Panc1 (cell line): Measurements from ENCODE around the gene HYPK. TPM values are rescaled to one million over a fixed set of nuclear protein-coding genes. Genes with fewer than 3 reads are reported as not detected.

ENCODE experiments used
- ATAC-seq: fragments of 200-7000 bp; cut with Tn5 transposase; 2 replicates; pipeline ENCODE4 v1.9.1; 2020; ENCODE audit warnings: mild to moderate bottlenecking, moderate library complexity
- BruUV-seq: library from RNA; stranded (reverse); fragments of 400-500 nt; replicated peaks from 2 replicates; lab custom pipeline; 2021; lab: Mats Ljungman, UMichigan
- CTCF ChIA-PET: fragments of 300-600 bp; sonication (Branson Sonifier 250); formaldehyde crosslinking; loops from one replicate; lab custom pipeline; 2022; ENCODE audit warnings: antibody characterized with exemption; lab: Charles Lee
- POLR2A ChIA-PET: fragments of 300-600 bp; sonication (Branson Sonifier 250); formaldehyde crosslinking; loops from one replicate; lab custom pipeline; 2022; ENCODE audit warnings: antibody characterized with exemption; lab: Charles Lee
- DNase-seq: peaks from one replicate; pipeline ENCODE4 v3.0.0-alpha.2; 2010; ENCODE audit warnings: low read depth, low spot score
- H3K27ac ChIP-seq: 2 replicates; pipeline ENCODE4 v1.5.1; 2011; ENCODE audit warnings: mild to moderate bottlenecking, low read length, inconsistent platforms
- H3K27me3 ChIP-seq: fragments of 200-500 bp; sonication (Bioruptor generic); 2 replicates; pipeline ENCODE4 v1.6.0; 2014; ENCODE audit warnings: low read length, inconsistent platforms; ENCODE audit not compliant: control insufficient read depth, insufficient read depth
- H3K36me3 ChIP-seq: fragments of 200-500 bp; sonication (Bioruptor generic); 2 replicates; pipeline ENCODE4 v1.5.1; 2014; ENCODE audit warnings: inconsistent platforms, mild to moderate bottlenecking, low read length, moderate library complexity; ENCODE audit not compliant: control insufficient read depth, insufficient read depth
- H3K4me1 ChIP-seq: 2 replicates; pipeline ENCODE4 v1.5.1; 2011; ENCODE audit warnings: inconsistent platforms, mild to moderate bottlenecking, low read length, moderate library complexity; ENCODE audit not compliant: control insufficient read depth, insufficient read depth
- H3K4me3 ChIP-seq, 2 experiments: 2 replicates each; pipeline ENCODE4 v1.5.1; 2011 to 2012; ENCODE audit warnings: low read depth in 2 of 2, low read length in 2 of 2, mild to moderate bottlenecking in 2 of 2, inconsistent platforms in 1 of 2, moderate library complexity in 1 of 2
- H3K9me3 ChIP-seq: fragments of 200-500 bp; sonication (Bioruptor generic); 2 replicates; pipeline ENCODE4 v1.5.1; 2014; ENCODE audit warnings: low read depth, mild to moderate bottlenecking, inconsistent platforms, low read length, moderate library complexity; ENCODE audit not compliant: control insufficient read depth, insufficient read depth
- POLR2AphosphoS5 ChIP-seq: IDR thresholded peaks from 2 replicates; pipeline ENCODE4 v1.6.1; 2012; ENCODE audit warnings: mild to moderate bottlenecking, low read depth, low read length, moderate library complexity
- SIN3A ChIP-seq: IDR thresholded peaks from 2 replicates; pipeline ENCODE4 v1.6.1; 2012; ENCODE audit warnings: low read depth, mild to moderate bottlenecking, low read length, moderate library complexity, borderline replicate concordance; ENCODE audit not compliant: insufficient read depth
- TCF7L2 ChIP-seq: IDR thresholded peaks from 2 replicates; pipeline ENCODE4 v1.6.1; 2011; ENCODE audit warnings: mild to moderate bottlenecking, low read depth, low read length, inconsistent platforms
- in situ Hi-C: cut with HindIII; loops from 2 replicates; pipeline ENCODE4 v1.10.0; 2016; ENCODE audit warnings: low sequenced_read_pairs, low pct_unique_long_range_greater_than_20kb
- intact Hi-C: fragments of 100-400 bp; cut with micrococcal nuclease; formaldehyde crosslinking; loops from one replicate; pipeline ENCODE4 v1.10.0; 2022; ENCODE audit not compliant: unreplicated experiment
- total RNA-seq: library from RNA; stranded (reverse); gene quantifications from one replicate; pipeline ENCODE4 v1.2.1, GENCODE V29; 2021; ENCODE audit not compliant: unreplicated experiment
- TF ChIP-seq, protein P1 (sequence below): fragments of 450-650 bp; IDR thresholded peaks from 2 replicates; pipeline ENCODE4 v1.5.1; 2017; ENCODE audit warnings: mild to moderate bottlenecking
- TF ChIP-seq, protein P2 (sequence below), 2 experiments: IDR thresholded peaks; 2 replicates each; pipeline ENCODE4 v1.6.1; 2011 to 2012; ENCODE audit warnings: low read depth in 2 of 2, control low read depth in 1 of 2, low read length in 1 of 2, mild to moderate bottlenecking in 1 of 2, moderate library complexity in 1 of 2; ENCODE audit not compliant: insufficient read depth in 1 of 2

Gene HYPK
- total RNA-seq, 1 experiment from 2014 or later: 24.8 TPM

DNA sequence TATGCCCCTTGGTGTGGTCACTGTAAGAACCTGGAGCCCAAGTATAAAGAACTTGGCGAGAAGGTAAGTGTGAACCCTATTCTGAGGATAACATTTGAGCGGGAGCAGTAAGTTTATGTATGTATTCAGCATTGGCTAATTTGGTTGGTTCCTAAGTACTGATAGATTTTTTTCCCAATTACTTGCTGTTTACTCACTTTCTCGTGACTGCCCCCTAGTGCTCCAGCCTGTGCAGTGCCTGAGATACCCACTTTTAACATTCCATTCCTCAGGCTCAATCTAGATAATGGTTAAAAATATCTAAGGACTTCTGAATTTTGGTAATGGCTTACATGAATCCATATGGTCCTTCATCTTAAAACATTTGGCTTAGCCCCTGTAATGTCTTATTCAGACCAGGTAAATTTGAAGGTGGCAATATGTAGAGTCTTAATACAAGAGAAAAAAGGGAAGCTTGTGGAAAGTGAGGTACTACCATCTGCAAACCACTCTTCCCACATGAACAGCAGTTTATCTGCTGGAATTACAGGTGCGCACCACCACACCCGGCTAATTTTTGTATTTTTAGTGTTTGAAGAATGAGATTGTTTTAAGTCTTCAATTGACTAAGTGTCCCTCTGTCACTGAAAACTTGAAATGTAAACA lies 30.7 kb upstream of the HYPK start:
- intact Hi-C loops: no loop called here
- no TSS peak for BruUV-seq
- no peak overlapping the region for H3K4me3 ChIP-seq
- H3K36me3 ChIP-seq: peaks cover 47% of the 10 kb centered on the region
- in situ Hi-C loops: no loop called here
- ATAC-seq (peak; percentile 41; the same call in 1 of the 2 replicates), DNase-seq (peak; percentile 65)
- H3K27ac ChIP-seq: no peak overlapping the region
- ChIA-PET CTCF (no interaction called here), POLR2A (interaction anchor here (0.7 kb wide), 1 partner anchor 23 kb away, joined by 3 read pairs; no protein-coding TSS in a partner anchor)
- TF ChIP-seq SIN3A: no peak
- TF ChIP-seq TCF7L2: no peak
- TF ChIP-seq, protein P1, sequence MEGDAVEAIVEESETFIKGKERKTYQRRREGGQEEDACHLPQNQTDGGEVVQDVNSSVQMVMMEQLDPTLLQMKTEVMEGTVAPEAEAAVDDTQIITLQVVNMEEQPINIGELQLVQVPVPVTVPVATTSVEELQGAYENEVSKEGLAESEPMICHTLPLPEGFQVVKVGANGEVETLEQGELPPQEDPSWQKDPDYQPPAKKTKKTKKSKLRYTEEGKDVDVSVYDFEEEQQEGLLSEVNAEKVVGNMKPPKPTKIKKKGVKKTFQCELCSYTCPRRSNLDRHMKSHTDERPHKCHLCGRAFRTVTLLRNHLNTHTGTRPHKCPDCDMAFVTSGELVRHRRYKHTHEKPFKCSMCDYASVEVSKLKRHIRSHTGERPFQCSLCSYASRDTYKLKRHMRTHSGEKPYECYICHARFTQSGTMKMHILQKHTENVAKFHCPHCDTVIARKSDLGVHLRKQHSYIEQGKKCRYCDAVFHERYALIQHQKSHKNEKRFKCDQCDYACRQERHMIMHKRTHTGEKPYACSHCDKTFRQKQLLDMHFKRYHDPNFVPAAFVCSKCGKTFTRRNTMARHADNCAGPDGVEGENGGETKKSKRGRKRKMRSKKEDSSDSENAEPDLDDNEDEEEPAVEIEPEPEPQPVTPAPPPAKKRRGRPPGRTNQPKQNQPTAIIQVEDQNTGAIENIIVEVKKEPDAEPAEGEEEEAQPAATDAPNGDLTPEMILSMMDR: peak; percentile 89
- TF ChIP-seq, protein P2, sequence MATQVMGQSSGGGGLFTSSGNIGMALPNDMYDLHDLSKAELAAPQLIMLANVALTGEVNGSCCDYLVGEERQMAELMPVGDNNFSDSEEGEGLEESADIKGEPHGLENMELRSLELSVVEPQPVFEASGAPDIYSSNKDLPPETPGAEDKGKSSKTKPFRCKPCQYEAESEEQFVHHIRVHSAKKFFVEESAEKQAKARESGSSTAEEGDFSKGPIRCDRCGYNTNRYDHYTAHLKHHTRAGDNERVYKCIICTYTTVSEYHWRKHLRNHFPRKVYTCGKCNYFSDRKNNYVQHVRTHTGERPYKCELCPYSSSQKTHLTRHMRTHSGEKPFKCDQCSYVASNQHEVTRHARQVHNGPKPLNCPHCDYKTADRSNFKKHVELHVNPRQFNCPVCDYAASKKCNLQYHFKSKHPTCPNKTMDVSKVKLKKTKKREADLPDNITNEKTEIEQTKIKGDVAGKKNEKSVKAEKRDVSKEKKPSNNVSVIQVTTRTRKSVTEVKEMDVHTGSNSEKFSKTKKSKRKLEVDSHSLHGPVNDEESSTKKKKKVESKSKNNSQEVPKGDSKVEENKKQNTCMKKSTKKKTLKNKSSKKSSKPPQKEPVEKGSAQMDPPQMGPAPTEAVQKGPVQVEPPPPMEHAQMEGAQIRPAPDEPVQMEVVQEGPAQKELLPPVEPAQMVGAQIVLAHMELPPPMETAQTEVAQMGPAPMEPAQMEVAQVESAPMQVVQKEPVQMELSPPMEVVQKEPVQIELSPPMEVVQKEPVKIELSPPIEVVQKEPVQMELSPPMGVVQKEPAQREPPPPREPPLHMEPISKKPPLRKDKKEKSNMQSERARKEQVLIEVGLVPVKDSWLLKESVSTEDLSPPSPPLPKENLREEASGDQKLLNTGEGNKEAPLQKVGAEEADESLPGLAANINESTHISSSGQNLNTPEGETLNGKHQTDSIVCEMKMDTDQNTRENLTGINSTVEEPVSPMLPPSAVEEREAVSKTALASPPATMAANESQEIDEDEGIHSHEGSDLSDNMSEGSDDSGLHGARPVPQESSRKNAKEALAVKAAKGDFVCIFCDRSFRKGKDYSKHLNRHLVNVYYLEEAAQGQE (IDR thresholded peaks at IDR 0.05; ENCODE audit: insufficient read depth in 1 of 2, low read depth in 2 of 2, low read length in 1 of 2): no peak
- no peak for TF ChIP-seq POLR2AphosphoS5
- H3K27me3 ChIP-seq: no peaks in the 10 kb centered on the region
- H3K9me3 ChIP-seq: no peaks in the 10 kb centered on the region
- no peaks in the 10 kb centered on the region for H3K4me1 ChIP-seq

DNA sequence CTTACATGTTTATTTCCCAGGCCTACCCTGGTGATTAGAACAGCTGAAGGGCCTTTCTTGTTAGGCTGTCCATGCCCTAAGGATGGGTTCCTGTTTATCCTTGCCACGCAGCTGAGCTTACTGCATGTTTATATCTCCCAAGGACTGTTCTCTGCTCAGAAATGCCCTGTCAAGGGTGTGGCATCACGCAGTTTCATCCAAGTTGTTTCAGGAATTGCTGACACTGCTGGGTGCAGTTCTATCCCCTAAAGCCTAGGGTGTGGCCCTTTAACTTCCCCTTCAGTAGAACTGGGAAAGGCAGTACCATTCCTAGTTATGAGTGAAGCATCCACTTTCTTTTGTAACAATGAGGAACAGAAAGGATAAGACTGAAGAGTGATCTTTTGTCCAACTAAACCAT lies 28.6 kb upstream of the HYPK start:
- DNase-seq (no peak), ATAC-seq (no peak)
- H3K36me3 ChIP-seq: peaks cover 36% of the 10 kb centered on the region
- no peak overlapping the region for H3K27ac ChIP-seq
- TF ChIP-seq, protein P2 (IDR thresholded peaks at IDR 0.05; ENCODE audit: insufficient read depth in 1 of 2, low read depth in 2 of 2, low read length in 1 of 2): no peak
- TF ChIP-seq, protein P1: no peak
- TF ChIP-seq TCF7L2 (no peak), POLR2AphosphoS5 (no peak), SIN3A (no peak)
- 0 out of 2 replicates have a peak, but pooled peaks cover 3% of the 10 kb centered on the region for H3K4me1 ChIP-seq
- H3K4me3 ChIP-seq: no peak overlapping the region
- ChIA-PET CTCF (no interaction called here), POLR2A (no interaction called here)
- intact Hi-C loops: no loop called here
- no peaks in the 10 kb centered on the region for H3K9me3 ChIP-seq
- H3K27me3 ChIP-seq: no peaks in the 10 kb centered on the region
- no TSS peak for BruUV-seq
- in situ Hi-C loops: no loop called here
